GM21737 (cell line): Measurements from ENCODE around the gene ROS1.
"Not testable (repeated sequence)": the region's sequence is repeated elsewhere in the genome, so short reads cannot be mapped to it uniquely, and the experiment has no call there.

ENCODE experiments used
- ATAC-seq: cut with Tn5 transposase; IDR thresholded peaks from one replicate; pipeline ENCODE4 v1.9.1; 2021; ENCODE audit warnings: mild to moderate bottlenecking, moderate library complexity; ENCODE audit not compliant: unreplicated experiment

ROS1 gene

DNA sequence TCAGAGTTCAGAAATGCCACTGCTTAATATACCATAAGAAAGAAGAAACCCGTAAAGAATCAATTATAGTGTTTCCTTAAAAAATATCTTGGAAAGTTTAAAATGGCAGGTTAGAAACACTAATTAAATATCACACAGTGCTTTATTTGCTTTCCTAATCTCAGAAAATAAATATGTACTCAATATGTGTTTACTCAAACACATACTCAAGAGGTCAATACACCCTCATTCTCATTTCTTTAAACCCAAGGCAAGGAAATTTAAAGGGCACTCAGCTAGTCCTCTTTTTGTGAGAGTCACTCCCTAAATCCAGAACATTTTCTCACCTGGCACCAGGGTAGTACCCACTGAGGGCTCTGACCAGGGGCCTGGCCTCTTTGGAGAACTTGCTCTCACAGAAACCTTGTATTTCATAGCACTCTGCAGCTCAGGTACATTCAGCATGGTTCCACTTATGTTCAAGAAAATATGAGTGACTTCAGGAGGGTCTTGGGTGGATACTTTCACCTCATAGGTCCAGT, 38.2 kb downstream of the ROS1 start:
- no peak for ATAC-seq

DNA sequence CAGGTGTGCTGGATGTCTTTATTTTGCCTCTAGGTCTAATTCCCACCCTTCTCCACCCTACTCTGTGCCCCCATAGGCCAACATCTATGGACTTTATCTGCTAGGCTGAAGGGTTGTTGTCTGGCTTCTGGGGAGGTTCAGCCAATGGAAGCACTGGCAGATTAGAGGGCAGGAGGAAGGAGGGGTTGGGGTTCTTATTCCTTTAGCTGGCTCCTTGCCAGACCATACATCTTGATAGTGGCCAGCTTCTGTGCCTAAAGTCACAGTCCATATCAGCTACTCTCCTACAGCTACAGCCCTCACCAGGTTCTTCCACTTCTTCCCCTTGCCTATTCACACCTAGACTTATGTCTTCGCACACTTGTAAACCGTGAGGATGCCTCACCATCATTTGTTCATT, 41.1 kb downstream of the ROS1 start:
- ATAC-seq: no peak

GRCh38 chr6:117381749-117382148, 44.0 kb downstream of the ROS1 start:
- no peak for ATAC-seq

- ATAC-seq: no peak
Observed at GRCh38 chr6:117380298-117380697, 45.4 kb downstream of the ROS1 start.

DNA sequence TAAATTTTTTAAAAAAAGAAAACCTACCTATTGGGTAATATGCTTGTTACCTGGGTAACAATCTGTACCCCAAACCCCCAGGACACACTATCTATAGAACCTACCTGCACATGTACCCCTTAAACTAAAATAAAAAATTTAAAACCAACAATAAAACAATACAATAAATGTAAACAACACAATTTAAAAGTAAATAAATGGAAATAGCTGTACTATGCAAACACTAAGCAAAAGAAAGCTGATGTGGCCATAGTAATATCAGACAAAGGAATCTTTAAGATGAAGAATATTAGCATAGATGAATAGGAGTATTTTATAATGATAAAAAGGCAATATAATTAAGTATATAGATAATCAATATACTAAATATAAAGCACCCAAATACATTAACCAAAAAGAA, 50.3 kb downstream of the ROS1 start:
- ATAC-seq: no peak

GRCh38 chr6:117373211-117373813, 52.4 kb downstream of the ROS1 start:
- ATAC-seq: no peak

GRCh38 chr6:117372289-117372688, 53.5 kb downstream of the ROS1 start:
- not testable (repeated sequence) for ATAC-seq

- ATAC-seq: no peak
Observed at GRCh38 chr6:117371492-117371891, 54.2 kb downstream of the ROS1 start.

DNA sequence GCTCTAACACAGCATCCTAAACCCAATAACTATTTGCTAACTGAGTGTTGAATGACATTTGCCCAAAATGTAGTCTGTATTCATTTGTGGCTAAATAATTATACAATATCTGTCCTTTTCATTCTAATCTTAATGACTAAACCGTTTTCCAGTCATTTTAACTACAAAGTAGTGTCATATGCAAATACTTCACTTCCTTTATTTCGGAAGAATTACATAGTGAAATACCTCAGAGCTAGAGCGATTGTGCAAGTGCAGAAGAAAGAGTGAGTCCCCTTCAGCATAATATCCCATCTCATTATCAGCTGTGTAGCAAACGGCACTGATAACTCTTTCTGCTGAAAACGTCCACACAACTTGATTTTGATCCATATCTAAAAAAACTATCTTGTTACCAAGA, 66.2 kb downstream of the ROS1 start:
- no peak for ATAC-seq

DNA sequence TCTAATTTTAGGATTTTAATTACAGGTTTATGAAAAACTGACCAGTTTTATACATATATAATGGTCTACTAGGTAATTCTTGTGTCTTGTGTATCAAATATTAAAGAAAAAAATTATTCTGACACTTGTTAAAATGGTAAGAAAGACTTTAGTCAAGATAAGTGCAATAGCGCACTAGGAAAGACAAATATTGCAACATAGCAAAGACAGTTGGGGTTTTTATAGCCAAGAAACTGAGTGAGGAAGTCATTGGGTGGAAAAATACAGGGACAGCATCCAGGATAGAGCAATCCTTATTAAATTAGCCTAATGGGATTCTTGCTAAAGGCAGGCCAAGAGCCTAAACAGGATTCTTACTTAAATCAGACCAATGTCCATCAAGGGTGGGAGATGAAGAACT, 71.1 kb downstream of the ROS1 start:
- ATAC-seq: no peak

DNA sequence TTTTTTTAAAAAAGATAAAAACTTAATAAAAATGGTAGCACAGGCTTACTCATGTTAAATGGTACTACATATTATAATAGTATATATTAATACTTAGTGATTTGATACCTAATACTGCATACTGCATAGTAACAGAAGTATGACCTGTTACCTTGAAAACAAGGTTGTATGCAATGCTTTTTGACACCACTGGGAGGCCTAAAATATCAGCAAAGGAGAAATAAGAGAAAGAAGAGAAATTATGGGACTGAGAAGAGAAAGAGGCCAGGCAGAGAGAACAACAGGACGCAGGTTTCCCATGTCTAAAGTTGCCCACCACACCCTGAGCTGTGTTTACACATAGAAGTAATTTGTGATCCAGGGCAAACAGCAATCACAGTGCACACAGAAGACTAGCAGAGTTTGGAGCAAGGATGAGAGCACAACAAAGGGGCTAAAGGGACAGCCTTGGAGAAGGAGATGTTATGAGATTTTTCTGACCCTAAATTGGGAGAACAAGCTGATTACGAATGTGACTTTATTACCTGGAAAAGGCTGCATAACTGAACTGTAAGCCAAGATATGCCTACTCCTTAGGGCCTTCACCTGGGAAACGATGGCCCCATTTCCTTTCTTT, 73.2 kb downstream of the ROS1 start:
- no peak for ATAC-seq

GRCh38 chr6:117351521-117351920, 74.2 kb downstream of the ROS1 start:
- no peak for ATAC-seq

- ATAC-seq: no peak
Observed at GRCh38 chr6:117346142-117346930, 79.4 kb downstream of the ROS1 start.

GRCh38 chr6:117345292-117345610, 80.5 kb downstream of the ROS1 start:
- ATAC-seq: no peak

- ATAC-seq: no peak
Observed at GRCh38 chr6:117344444-117345291, 81.1 kb downstream of the ROS1 start.

DNA sequence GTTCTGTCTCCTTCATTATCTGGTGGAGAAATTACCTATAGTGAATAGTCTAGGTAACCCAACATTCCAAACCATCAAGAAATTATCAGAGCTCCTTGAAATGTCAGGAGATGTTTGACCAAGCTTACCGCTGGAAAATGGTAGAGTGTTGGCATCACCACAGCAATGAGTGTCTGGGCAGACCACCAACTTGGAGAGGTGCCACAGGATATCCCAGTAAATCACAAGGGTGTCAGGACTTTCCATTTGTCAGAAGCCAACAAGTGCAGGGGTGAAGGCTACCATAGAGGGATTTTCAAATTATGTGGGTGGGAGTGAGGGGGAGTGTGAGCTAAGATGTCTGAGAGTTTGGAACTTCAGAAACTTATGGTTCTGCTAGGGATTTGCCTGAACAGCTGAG, 87.2 kb downstream of the ROS1 start:
- ATAC-seq: no peak

- ATAC-seq: no peak
Observed at GRCh38 chr6:117329926-117330325, 95.8 kb downstream of the ROS1 start.

DNA sequence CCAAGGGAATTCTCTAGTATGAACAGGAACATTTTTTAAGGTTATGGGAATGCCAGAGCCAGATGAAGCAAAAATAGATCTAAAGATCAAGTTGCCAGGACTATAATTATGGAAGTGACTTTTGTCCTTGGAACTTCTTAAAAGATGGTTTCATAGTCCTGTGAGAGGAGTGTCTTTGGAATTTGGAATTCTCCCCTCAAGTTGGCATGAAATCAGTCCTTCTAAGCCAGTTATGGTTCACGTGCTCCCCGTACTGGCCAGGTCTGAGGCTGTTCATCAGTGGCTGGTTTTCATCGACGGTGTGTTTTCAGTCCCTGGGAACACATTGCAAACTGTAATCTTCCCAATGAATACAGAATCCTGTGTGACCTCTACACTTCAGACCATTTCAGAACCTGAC, 97.2 kb downstream of the ROS1 start:
- no peak for ATAC-seq

DNA sequence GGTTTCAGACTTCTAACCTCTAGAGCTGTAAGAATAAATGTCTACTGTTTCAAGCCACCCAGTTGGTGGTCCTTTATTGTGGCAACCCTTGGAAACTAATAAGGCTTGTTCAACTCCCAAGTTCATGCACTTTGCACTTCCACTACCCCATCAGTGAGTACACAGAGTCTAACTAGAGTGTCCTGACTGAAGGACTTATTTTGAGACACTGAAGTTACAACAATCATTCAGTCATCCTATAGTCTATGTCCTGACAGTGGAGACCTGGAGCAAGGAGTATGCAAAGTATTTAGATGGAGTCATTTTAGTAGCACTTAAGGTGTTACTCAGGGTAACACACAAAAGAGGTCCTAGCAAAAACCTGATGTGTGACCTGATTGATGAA, 97.7 kb downstream of the ROS1 start:
- no peak for ATAC-seq

- no peak for ATAC-seq
Observed at GRCh38 chr6:117327149-117328004, 98.4 kb downstream of the ROS1 start.
